GM10847 (cell line): ENCODE measurements around the gene ULBP2.

Source experiments
- POLR2A ChIP-seq: IDR thresholded peaks from 2 replicates; pipeline ENCODE4 v1.6.1; 2011; ENCODE audit not compliant: insufficient read length; ENCODE audit errors: extremely low read depth

Gene ULBP2

GRCh38 chr6:149922642-149923326, 19.0 kb upstream of the ULBP2 start, which contains the start of gene RAET1G:
RAET1G (minus strand) TSS chr6:149923121; CDS start chr6:149923010, 111 bp downstream.
- no peak for TF ChIP-seq POLR2A

GRCh38 chr6:149923327-149923986, 18.4 kb upstream of the ULBP2 start:
- no peak for TF ChIP-seq POLR2A

GRCh38 chr6:149924206-149924932, 17.4 kb upstream of the ULBP2 start:
- TF ChIP-seq POLR2A, result no peak

GRCh38 chr6:149924933-149925252, 16.9 kb upstream of the ULBP2 start:
- TF ChIP-seq POLR2A, result no peak

- no peak for TF ChIP-seq POLR2A
Measured at GRCh38 chr6:149925253-149925973, 16.4 kb upstream of the ULBP2 start.

GRCh38 chr6:149925974-149926777, 15.6 kb upstream of the ULBP2 start:
- no peak for TF ChIP-seq POLR2A

GRCh38 chr6:149929422-149929821, 12.4 kb upstream of the ULBP2 start:
- TF ChIP-seq POLR2A, result no peak

- TF ChIP-seq POLR2A, result no peak
Measured at GRCh38 chr6:149931501-149931900, 10.3 kb upstream of the ULBP2 start.

GRCh38 chr6:149933036-149933435, 8.8 kb upstream of the ULBP2 start:
- TF ChIP-seq POLR2A, result no peak

- TF ChIP-seq POLR2A, result no peak
Measured at GRCh38 chr6:149933461-149933860, 8.4 kb upstream of the ULBP2 start.

GRCh38 chr6:149934249-149935156, 7.3 kb upstream of the ULBP2 start:
- TF ChIP-seq POLR2A, result no peak

GRCh38 chr6:149935246-149935645, 6.6 kb upstream of the ULBP2 start:
- TF ChIP-seq POLR2A, result no peak

GRCh38 chr6:149935668-149936067, 6.1 kb upstream of the ULBP2 start:
- no peak for TF ChIP-seq POLR2A

GRCh38 chr6:149936743-149937142, 5.1 kb upstream of the ULBP2 start:
- no peak for TF ChIP-seq POLR2A
